ENCODE data around the gene SPSB2. TPM values are rescaled to one million over a fixed set of nuclear protein-coding genes. Genes with fewer than 3 reads are reported as not detected.
"Not testable (repeated sequence)": the region's sequence is repeated elsewhere in the genome, so short reads cannot be mapped to it uniquely, and the experiment has no call there.

The SPSB2 gene
- total and polyA plus RNA-seq, 7 experiments from 2014 or later = 5.1 to 20.2 (median 11.2) TPM

- Mint-ChIP-seq H3K4me3 (peak overlapping the region in 9 of 10 donors; percentile 38 to 97 (median 88)), H3K27ac (peak overlapping the region; percentile 29 to 99 (median 89)), H3K36me3 (peaks cover 0 to 16% (median 0%) of the 10 kb centered on the region in 5 donors), H3K9me3 (peaks cover 0 to 3% (median 0%) of the 10 kb centered on the region in 11 donors), H3K27me3 (peaks cover 0 to 4% (median 0%) of the 10 kb centered on the region in 5 donors), H3K4me1 (peaks cover 0 to 44% (median 36%) of the 10 kb centered on the region in 7 donors)
- Histone ChIP-seq H3K36me3 (ENCODE audit: control insufficient read depth in 2 of 3, insufficient read depth in 3 of 3, low read length in 3 of 3) (peaks cover 5 to 19% (median 6%) of the 10 kb centered on the region in 3 experiments), H3K9me3 (ENCODE audit: control insufficient read depth in 2 of 3, low read length in 3 of 3) (no peaks in the 10 kb centered on the region), H3K27me3 (ENCODE audit: control insufficient read depth in 2 of 2, insufficient read depth in 2 of 2, low read length in 2 of 2) (no peaks in the 10 kb centered on the region), H3K27ac (ENCODE audit: low read depth, low read length) (peak overlapping the region; percentile 23), H3K4me1 (ENCODE audit: control insufficient read depth in 2 of 2, insufficient read depth in 2 of 2, low read length in 2 of 2) (peaks cover 11 to 14% of the 10 kb centered on the region in 2 donors), H3K4me3 (ENCODE audit: low read length) (no peak overlapping the region)
- ATAC-seq = no peak
- intact Hi-C loops (cut with micrococcal nuclease) = loop anchor here in 1 of 2 donors (5.0 kb wide), 1 partner anchor 40 kb away; the partner anchor contains the start of gene PTPN6
- ChIA-PET POLR2A (interaction anchor here (0.9 to 5.7 kb wide), 10 partner anchors 8 to 52 kb away, joined by 3 to 50 read pairs (median 5); partner anchors contain the start of genes C12orf57, LRRC23, PTPN6 and RNU7-1), CTCF (interaction anchor here (0.8 to 3.1 kb wide), 4 partner anchors 12 to 43 kb away, joined by 3 to 14 read pairs (median 7); no protein-coding TSS in a partner anchor)
- DNase-seq = no peak
Measured at GRCh38 chr12:6912164-6912935, 39.2 kb upstream of the SPSB2 start.

- no peak for ATAC-seq
- H3K36me3 ChIP-seq (ENCODE audit: control insufficient read depth in 2 of 3, insufficient read depth in 3 of 3, low read length in 3 of 3) = no peaks in the 10 kb centered on the region
Measured at GRCh38 chr12:6909421-6910145, 36.5 kb upstream of the SPSB2 start.

GRCh38 chr12:6908141-6908540 lies 35.0 kb upstream of the SPSB2 start:
- H3K4me3 ChIP-seq (ENCODE audit: low read length); DNase-seq; H3K36me3 Mint-ChIP-seq; ATAC-seq; H3K4me3 Mint-ChIP-seq; intact Hi-C loops (cut with micrococcal nuclease); H3K9me3 Mint-ChIP-seq; H3K27me3 ChIP-seq (ENCODE audit: control insufficient read depth in 2 of 2, insufficient read depth in 2 of 2, low read length in 2 of 2); H3K9me3 ChIP-seq (ENCODE audit: control insufficient read depth in 2 of 3, low read length in 3 of 3); H3K27me3 Mint-ChIP-seq; H3K36me3 ChIP-seq (ENCODE audit: control insufficient read depth in 2 of 3, insufficient read depth in 3 of 3, low read length in 3 of 3); H3K27ac Mint-ChIP-seq; H3K27ac ChIP-seq (ENCODE audit: low read depth, low read length): not testable (repeated sequence)
- CTCF ChIA-PET = interaction anchor here (0.6 to 3.6 kb wide), 4 partner anchors 14 to 875 kb away, joined by 3 to 16 read pairs (median 7); partner anchors contain the start of gene SPSB2
- peaks cover 0 to 10% (median 7%) of the 10 kb centered on the region in 7 donors for H3K4me1 Mint-ChIP-seq
- POLR2A ChIA-PET = interaction anchor here (0.7 to 1.7 kb wide), 6 partner anchors 8 to 75 kb away, joined by 3 to 5 read pairs (median 4); partner anchors contain the start of genes ATN1, C12orf57, RNU7-1 and SPSB2
- H3K4me1 ChIP-seq (ENCODE audit: control insufficient read depth in 2 of 2, insufficient read depth in 2 of 2, low read length in 2 of 2) = peaks cover 14 to 17% of the 10 kb centered on the region in 2 donors

More at GRCh38 chr12:6909421-6910145, 36.5 kb upstream of the SPSB2 start:
- POLR2A ChIA-PET = interaction anchor here (0.7 to 1.4 kb wide), 6 partner anchors 22 to 56 kb away, joined by 3 to 4 read pairs (median 3); partner anchors contain the start of gene SPSB2
- DNase-seq = no peak
- no peak overlapping the region for H3K4me3 ChIP-seq (ENCODE audit: low read length)
- Mint-ChIP-seq H3K36me3 (peaks cover 0 to 5% (median 0%) of the 10 kb centered on the region in 5 donors), H3K27ac (peak overlapping the region in 1 of 9 donors; percentile 19), H3K4me3 (no peak overlapping the region), H3K9me3 (peaks cover 0 to 3% (median 0%) of the 10 kb centered on the region in 11 donors), H3K4me1 (peaks cover 0 to 19% (median 16%) of the 10 kb centered on the region in 7 donors), H3K27me3 (peaks cover 0 to 4% (median 0%) of the 10 kb centered on the region in 5 donors)
- H3K4me1 ChIP-seq (ENCODE audit: control insufficient read depth in 2 of 2, insufficient read depth in 2 of 2, low read length in 2 of 2) = peaks cover 14 to 15% of the 10 kb centered on the region in 2 donors
- no peaks in the 10 kb centered on the region for H3K9me3 ChIP-seq (ENCODE audit: control insufficient read depth in 2 of 3, low read length in 3 of 3)
- H3K27me3 ChIP-seq (ENCODE audit: control insufficient read depth in 2 of 2, insufficient read depth in 2 of 2, low read length in 2 of 2) = no peaks in the 10 kb centered on the region
- CTCF ChIA-PET = interaction anchor here (0.6 to 2.8 kb wide), 3 partner anchors 15 to 198 kb away, joined by 3 to 8 read pairs (median 5); no protein-coding TSS in a partner anchor
- H3K27ac ChIP-seq (ENCODE audit: low read depth, low read length) = no peak overlapping the region
- intact Hi-C loops (cut with micrococcal nuclease) = loop anchor here in 1 of 2 donors (5.0 kb wide), 1 partner anchor 43 kb away; the partner anchor contains the start of gene PTPN6

- CTCF ChIA-PET = interaction anchor here (0.8 to 3.6 kb wide), 3 partner anchors 19 to 34 kb away, joined by 4 to 16 read pairs (median 9); partner anchors contain the start of gene SPSB2
- Mint-ChIP-seq H3K4me3 (no peak overlapping the region), H3K27me3 (no peaks in the 10 kb centered on the region), H3K27ac (no peak overlapping the region), H3K4me1 (peaks cover 0 to 4% (median 0%) of the 10 kb centered on the region in 7 donors), H3K9me3 (peaks cover 0 to 3% (median 0%) of the 10 kb centered on the region in 11 donors), H3K36me3 (peaks cover 0 to 5% (median 0%) of the 10 kb centered on the region in 5 donors)
- POLR2A ChIA-PET = interaction anchor here (0.6 to 3.8 kb wide), 14 partner anchors 8 to 63 kb away, joined by 3 to 20 read pairs (median 4); partner anchors contain the start of genes C12orf57, ENO2, RNU7-1 and SPSB2
- Histone ChIP-seq H3K4me1 (ENCODE audit: control insufficient read depth in 2 of 2, insufficient read depth in 2 of 2, low read length in 2 of 2) (peaks cover 14 to 17% of the 10 kb centered on the region in 2 donors), H3K4me3 (ENCODE audit: low read length) (peak overlapping the region; percentile 75), H3K27me3 (ENCODE audit: control insufficient read depth in 2 of 2, insufficient read depth in 2 of 2, low read length in 2 of 2) (no peaks in the 10 kb centered on the region), H3K27ac (ENCODE audit: low read depth, low read length) (peak overlapping the region; percentile 93), H3K9me3 (ENCODE audit: control insufficient read depth in 2 of 3, low read length in 3 of 3) (no peaks in the 10 kb centered on the region), H3K36me3 (ENCODE audit: control insufficient read depth in 2 of 3, insufficient read depth in 3 of 3, low read length in 3 of 3) (no peaks in the 10 kb centered on the region)
- DNase-seq = no peak
- intact Hi-C loops (cut with micrococcal nuclease) = no loop called here
- ATAC-seq = no peak
Measured at GRCh38 chr12:6905414-6906040, 32.4 kb upstream of the SPSB2 start.

- POLR2A ChIA-PET = interaction anchor here (0.6 to 3.8 kb wide), 11 partner anchors 9 to 64 kb away, joined by 3 to 20 read pairs (median 4); partner anchors contain the start of genes C12orf57, ENO2, RNU7-1 and SPSB2
- Mint-ChIP-seq H3K27ac (peak within 1 kb of the TSS in 1 of 9 donors; percentile 78), H3K9me3 (peaks cover 0 to 3% (median 0%) of the 10 kb centered on the region in 11 donors), H3K27me3 (no peaks in the 10 kb centered on the region), H3K4me1 (peaks cover 0 to 10% (median 3%) of the 10 kb centered on the region in 7 donors), H3K4me3 (peak within 1 kb of the TSS in 1 of 10 donors; percentile 8), H3K36me3 (peaks cover 0 to 5% (median 0%) of the 10 kb centered on the region in 5 donors)
- DNase-seq (peak; percentile 89 to 98 (median 95)), ATAC-seq (peak; percentile 98)
- Histone ChIP-seq H3K27me3 (ENCODE audit: control insufficient read depth in 2 of 2, insufficient read depth in 2 of 2, low read length in 2 of 2) (no peaks in the 10 kb centered on the region), H3K4me3 (ENCODE audit: low read length) (peak within 1 kb of the TSS; percentile 75), H3K36me3 (ENCODE audit: control insufficient read depth in 2 of 3, insufficient read depth in 3 of 3, low read length in 3 of 3) (no peaks in the 10 kb centered on the region), H3K27ac (ENCODE audit: low read depth, low read length) (peak within 1 kb of the TSS; percentile 93), H3K4me1 (ENCODE audit: control insufficient read depth in 2 of 2, insufficient read depth in 2 of 2, low read length in 2 of 2) (peaks cover 14 to 17% of the 10 kb centered on the region in 2 donors), H3K9me3 (ENCODE audit: control insufficient read depth in 2 of 3, low read length in 3 of 3) (no peaks in the 10 kb centered on the region)
- CTCF ChIA-PET = interaction anchor here (0.6 to 3.6 kb wide), 4 partner anchors 20 to 768 kb away, joined by 3 to 16 read pairs (median 7); partner anchors contain the start of gene SPSB2
- intact Hi-C loops (cut with micrococcal nuclease) = loop anchor here (1.0 to 5.0 kb wide), 8 partner anchors 10 to 347 kb away; partner anchors contain the start of genes ENO2 (in 2 of the 2), SPSB2 (in 2 of the 2), USP5 (in 2 of the 2) and IFFO1 (in 1 of the 2)
Measured at GRCh38 chr12:6904280-6905276, 31.5 kb upstream of the SPSB2 start, which contains the start of gene LRRC23. Gene LRRC23, plus strand, starts transcription at chr12:6904822. Its CDS starts 812 bp downstream, at chr12:6905634.

Data from naive thymus-derived CD4-positive, alpha-beta T cell (primary cell).